ENCODE data around the gene FGF23.

Gene FGF23

GRCh38 chr12:4383304-4383865 lies 3.9 kb upstream of the FGF23 start:
- no peak for DNase-seq (ENCODE audit: low read depth)

- DNase-seq (ENCODE audit: low read depth) = no peak
Observed at GRCh38 chr12:4380332-4380731, 820 bp upstream of the FGF23 start.

GRCh38 chr12:4378772-4379171 lies 740 bp downstream of the FGF23 start:
- no peak for DNase-seq (ENCODE audit: low read depth)

- DNase-seq (ENCODE audit: low read depth) = no peak
Observed at GRCh38 chr12:4375449-4375848, 4.1 kb downstream of the FGF23 start.

- DNase-seq (ENCODE audit: low read depth) = no peak
Observed at GRCh38 chr12:4372653-4373052, 6.9 kb downstream of the FGF23 start.

GRCh38 chr12:4370265-4370664 lies 9.2 kb downstream of the FGF23 start:
- DNase-seq (ENCODE audit: low read depth) = no peak

GRCh38 chr12:4369548-4369947 lies 10.0 kb downstream of the FGF23 start:
- DNase-seq (ENCODE audit: low read depth) = no peak

- no peak for DNase-seq (ENCODE audit: low read depth)
Observed at GRCh38 chr12:4366090-4366489, 13.4 kb downstream of the FGF23 start.

GRCh38 chr12:4356041-4356327 lies 23.5 kb downstream of the FGF23 start:
- DNase-seq (ENCODE audit: low read depth) = peak; percentile 1

- DNase-seq (ENCODE audit: low read depth) = no peak
Observed at GRCh38 chr12:4355156-4356040, 24.1 kb downstream of the FGF23 start.

GRCh38 chr12:4353785-4354208 lies 25.7 kb downstream of the FGF23 start:
- DNase-seq (ENCODE audit: low read depth) = peak; percentile 15

- no peak for DNase-seq (ENCODE audit: low read depth)
Observed at GRCh38 chr12:4346931-4347330, 32.6 kb downstream of the FGF23 start.

GRCh38 chr12:4331842-4332241 lies 47.7 kb downstream of the FGF23 start:
- DNase-seq (ENCODE audit: low read depth) = no peak

GRCh38 chr12:4331221-4331620 lies 48.3 kb downstream of the FGF23 start:
- DNase-seq (ENCODE audit: low read depth) = no peak

GRCh38 chr12:4330203-4330602 lies 49.3 kb downstream of the FGF23 start:
- DNase-seq (ENCODE audit: low read depth) = no peak

- no peak for DNase-seq (ENCODE audit: low read depth)
Observed at GRCh38 chr12:4327293-4327692, 52.2 kb downstream of the FGF23 start.

GRCh38 chr12:4325966-4326365 lies 53.5 kb downstream of the FGF23 start:
- DNase-seq (ENCODE audit: low read depth) = no peak

GRCh38 chr12:4324366-4324765 lies 55.1 kb downstream of the FGF23 start:
- no peak for DNase-seq (ENCODE audit: low read depth)

GRCh38 chr12:4323396-4323795 lies 56.1 kb downstream of the FGF23 start:
- no peak for DNase-seq (ENCODE audit: low read depth)

GRCh38 chr12:4322726-4323125 lies 56.8 kb downstream of the FGF23 start:
- no peak for DNase-seq (ENCODE audit: low read depth)

- peak; percentile 76 for DNase-seq (ENCODE audit: low read depth)
Observed at GRCh38 chr12:4320853-4321701, 58.4 kb downstream of the FGF23 start, which contains the start of gene TIGAR. Gene TIGAR, plus strand, starts transcription at chr12:4321213. Its CDS starts 59 bp downstream, at chr12:4321272.

- no peak for DNase-seq (ENCODE audit: low read depth)
Observed at GRCh38 chr12:4320497-4320852, 59.0 kb downstream of the FGF23 start.

All from stimulated activated CD8-positive, alpha-beta memory T cell treated with anti-CD3 and anti-CD28 coated beads, Interleukin-15, amount 100 ng/mL, for 1 hour (primary cell).